ENCODE results near the gene RHOBTB1. TPM values are rescaled to one million over a fixed set of nuclear protein-coding genes. Genes with fewer than 3 reads are reported as not detected.

The RHOBTB1 gene
- total and polyA plus RNA-seq, 2 donors: 3.4 to 4.5 TPM

GRCh38 chr10:60821656-60822055, 122.3 kb downstream of the RHOBTB1 start:
- no peak overlapping the region for H3K27ac ChIP-seq (ENCODE audit: low read depth in 1 of 2, low read length in 1 of 2)
- WGBS: 93% methylated on average over 2 of the region's 2 CpGs

DNA sequence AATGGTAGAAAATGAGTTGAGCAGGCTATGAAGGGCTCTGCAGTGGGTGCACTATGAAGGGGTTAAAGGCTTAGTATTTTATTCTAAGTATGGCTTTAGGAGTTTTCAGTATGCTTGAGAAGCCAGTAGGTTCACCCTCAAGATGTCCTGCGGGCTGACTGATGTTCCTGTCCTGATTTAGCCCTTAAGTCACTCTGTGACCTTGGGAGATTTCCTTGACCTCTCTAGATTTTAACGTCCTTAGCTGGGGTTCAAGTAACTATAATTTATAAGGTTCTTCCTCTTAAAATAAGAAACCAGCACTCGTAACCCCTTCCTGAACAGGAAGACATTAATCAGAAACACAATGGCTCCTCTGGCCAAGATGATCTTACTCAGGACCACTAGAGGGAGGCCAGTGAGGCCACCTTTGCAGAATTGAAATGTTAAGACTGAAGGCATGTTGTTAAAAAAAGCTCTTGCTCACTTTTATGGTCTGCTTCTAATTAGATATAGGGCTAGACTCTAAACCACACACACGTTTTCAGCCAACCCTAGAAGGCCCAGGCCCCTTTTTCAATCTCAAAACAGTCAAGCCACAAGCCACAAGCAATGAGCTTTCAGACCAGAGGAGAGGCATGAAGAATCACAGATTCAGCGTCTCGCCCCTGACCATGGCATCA, 123.8 kb downstream of the RHOBTB1 start:
- WGBS: 59% methylated on average over 6 of the region's 6 CpGs
- Histone ChIP-seq H3K4me1 (ENCODE audit: control insufficient read depth in 2 of 2, insufficient read depth in 2 of 2, low read length in 2 of 2) (no peaks in the 10 kb centered on the region), H3K27ac (ENCODE audit: low read depth in 1 of 2, low read length in 1 of 2) (no peak overlapping the region), H3K9me3 (ENCODE audit: control insufficient read depth in 2 of 2, insufficient read depth in 1 of 2, low read length in 1 of 2) (no peaks in the 10 kb centered on the region), H3K36me3 (ENCODE audit: control insufficient read depth in 2 of 2, insufficient read depth in 2 of 2, low read length in 1 of 2) (no peaks in the 10 kb centered on the region), H3K4me3 (ENCODE audit: low read length in 2 of 2) (no peak overlapping the region), H3K27me3 (ENCODE audit: control insufficient read depth in 2 of 2, insufficient read depth in 1 of 2, low read length in 1 of 2) (no peaks in the 10 kb centered on the region)
- DNase-seq (ENCODE audit: low read depth in 6 of 9, low spot score in 9 of 9): no peak

More at GRCh38 chr10:60821656-60822055, 122.3 kb downstream of the RHOBTB1 start:
- H3K9me3 ChIP-seq (ENCODE audit: control insufficient read depth in 2 of 2, insufficient read depth in 1 of 2, low read length in 1 of 2): no peaks in the 10 kb centered on the region
- H3K36me3 ChIP-seq (ENCODE audit: control insufficient read depth in 2 of 2, insufficient read depth in 2 of 2, low read length in 1 of 2): no peaks in the 10 kb centered on the region
- H3K27me3 ChIP-seq (ENCODE audit: control insufficient read depth in 2 of 2, insufficient read depth in 1 of 2, low read length in 1 of 2): no peaks in the 10 kb centered on the region
- H3K4me1 ChIP-seq (ENCODE audit: control insufficient read depth in 2 of 2, insufficient read depth in 2 of 2, low read length in 2 of 2): no peaks in the 10 kb centered on the region
- H3K4me3 ChIP-seq (ENCODE audit: low read length in 2 of 2): no peak overlapping the region
- no peak for DNase-seq (ENCODE audit: low read depth in 6 of 9, low spot score in 9 of 9)

Other genes with a start within 250 kb of the RHOBTB1 start
- gene CDK1, start 165.7 kb downstream of the RHOBTB1 start, total RNA-seq: 133 TPM
- gene CDK1, start 165.7 kb downstream of the RHOBTB1 start, polyA plus RNA-seq: 11.4 TPM

All from thymus (tissue), 11 donors.